ENCODE results near the gene ZMIZ1.

Gene ZMIZ1

DNA sequence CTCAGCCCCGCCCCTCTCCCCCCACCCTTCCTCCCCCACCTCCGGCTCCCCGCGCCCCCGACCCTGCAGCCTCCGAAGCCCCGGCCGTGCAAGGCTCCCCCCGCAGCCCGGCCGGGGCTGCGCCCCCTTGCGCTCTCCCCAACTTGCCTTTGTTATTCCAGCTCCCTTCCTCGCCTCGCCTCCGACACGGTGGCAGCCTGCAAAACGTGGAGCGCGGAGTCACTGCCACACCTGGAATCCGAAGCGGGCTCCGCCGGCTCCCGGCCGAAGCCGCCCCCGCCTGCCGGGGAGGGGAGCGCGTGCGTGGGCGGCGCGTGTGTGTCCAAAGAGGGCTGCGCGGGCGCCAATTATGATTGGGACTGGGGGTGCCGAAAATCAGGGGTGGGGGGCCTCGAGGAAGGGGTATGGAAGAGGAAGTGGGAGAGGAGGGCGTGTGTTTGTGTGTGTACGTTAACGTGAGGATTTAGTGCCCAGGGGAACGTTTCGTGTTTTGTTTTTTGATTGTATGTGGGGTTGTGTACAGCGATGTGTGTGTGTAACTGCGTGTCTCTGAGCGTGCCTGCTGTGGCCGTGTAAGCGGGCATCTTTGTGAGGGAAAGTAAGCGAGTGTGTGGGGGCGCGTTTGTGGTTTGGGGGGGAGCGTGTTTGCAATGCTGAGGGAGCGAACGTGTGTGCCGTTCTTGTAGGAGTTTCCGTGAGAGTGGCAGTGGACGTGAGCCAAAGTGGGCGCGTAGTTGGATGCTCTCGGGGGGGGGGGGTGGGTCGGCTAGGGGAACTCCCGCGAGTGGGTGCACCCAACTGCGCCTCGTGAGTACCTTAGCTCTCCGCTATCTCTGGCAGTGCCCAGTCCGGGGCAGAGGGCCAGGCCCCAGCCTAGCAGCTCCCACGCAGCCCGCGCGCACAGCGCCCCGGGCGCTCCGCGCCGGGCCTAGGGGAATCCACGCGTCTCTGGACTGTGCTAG, 1.2 kb upstream of the ZMIZ1 start (continued):
- TF ChIP-seq, protein P1, sequence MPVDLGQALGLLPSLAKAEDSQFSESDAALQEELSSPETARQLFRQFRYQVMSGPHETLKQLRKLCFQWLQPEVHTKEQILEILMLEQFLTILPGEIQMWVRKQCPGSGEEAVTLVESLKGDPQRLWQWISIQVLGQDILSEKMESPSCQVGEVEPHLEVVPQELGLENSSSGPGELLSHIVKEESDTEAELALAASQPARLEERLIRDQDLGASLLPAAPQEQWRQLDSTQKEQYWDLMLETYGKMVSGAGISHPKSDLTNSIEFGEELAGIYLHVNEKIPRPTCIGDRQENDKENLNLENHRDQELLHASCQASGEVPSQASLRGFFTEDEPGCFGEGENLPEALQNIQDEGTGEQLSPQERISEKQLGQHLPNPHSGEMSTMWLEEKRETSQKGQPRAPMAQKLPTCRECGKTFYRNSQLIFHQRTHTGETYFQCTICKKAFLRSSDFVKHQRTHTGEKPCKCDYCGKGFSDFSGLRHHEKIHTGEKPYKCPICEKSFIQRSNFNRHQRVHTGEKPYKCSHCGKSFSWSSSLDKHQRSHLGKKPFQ (tag by site-specific recombination; IDR thresholded peaks at IDR 0.05), result no peak
- TF ChIP-seq ZNF544 (tag by site-specific recombination; IDR thresholded peaks at IDR 0.05), result no peak
- no peak for TF ChIP-seq TRIM28 (IDR thresholded peaks at IDR 0.05; ENCODE audit: borderline replicate concordance, low read length)
- TF ChIP-seq, protein P2, sequence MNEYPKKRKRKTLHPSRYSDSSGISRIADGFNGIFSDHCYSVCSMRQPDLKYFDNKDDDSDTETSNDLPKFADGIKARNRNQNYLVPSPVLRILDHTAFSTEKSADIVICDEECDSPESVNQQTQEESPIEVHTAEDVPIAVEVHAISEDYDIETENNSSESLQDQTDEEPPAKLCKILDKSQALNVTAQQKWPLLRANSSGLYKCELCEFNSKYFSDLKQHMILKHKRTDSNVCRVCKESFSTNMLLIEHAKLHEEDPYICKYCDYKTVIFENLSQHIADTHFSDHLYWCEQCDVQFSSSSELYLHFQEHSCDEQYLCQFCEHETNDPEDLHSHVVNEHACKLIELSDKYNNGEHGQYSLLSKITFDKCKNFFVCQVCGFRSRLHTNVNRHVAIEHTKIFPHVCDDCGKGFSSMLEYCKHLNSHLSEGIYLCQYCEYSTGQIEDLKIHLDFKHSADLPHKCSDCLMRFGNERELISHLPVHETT (tag by site-specific recombination; IDR thresholded peaks at IDR 0.05), result peak; percentile 72
- peak; percentile 41; the same call in 1 of the 2 replicates for TF ChIP-seq KLF10 (tag by site-specific recombination; IDR thresholded peaks at IDR 0.05)
- TF ChIP-seq PRDM1 (tag by site-specific recombination; IDR thresholded peaks at IDR 0.05), result peak; percentile 93
- no peak for TF ChIP-seq ZNF302 (tag by site-specific recombination; IDR thresholded peaks at IDR 0.05; ENCODE audit: low read depth)
- no peak for TF ChIP-seq ZNF549 (tag by site-specific recombination; IDR thresholded peaks at IDR 0.05)
- TF ChIP-seq ZNF2 (tag by site-specific recombination; IDR thresholded peaks at IDR 0.05), result peak; percentile 91
- TF ChIP-seq HOXD13 (CRISPR knock-in tag; IDR thresholded peaks at IDR 0.05; ENCODE audit: borderline replicate concordance), result no peak
- TF ChIP-seq, protein P3, sequence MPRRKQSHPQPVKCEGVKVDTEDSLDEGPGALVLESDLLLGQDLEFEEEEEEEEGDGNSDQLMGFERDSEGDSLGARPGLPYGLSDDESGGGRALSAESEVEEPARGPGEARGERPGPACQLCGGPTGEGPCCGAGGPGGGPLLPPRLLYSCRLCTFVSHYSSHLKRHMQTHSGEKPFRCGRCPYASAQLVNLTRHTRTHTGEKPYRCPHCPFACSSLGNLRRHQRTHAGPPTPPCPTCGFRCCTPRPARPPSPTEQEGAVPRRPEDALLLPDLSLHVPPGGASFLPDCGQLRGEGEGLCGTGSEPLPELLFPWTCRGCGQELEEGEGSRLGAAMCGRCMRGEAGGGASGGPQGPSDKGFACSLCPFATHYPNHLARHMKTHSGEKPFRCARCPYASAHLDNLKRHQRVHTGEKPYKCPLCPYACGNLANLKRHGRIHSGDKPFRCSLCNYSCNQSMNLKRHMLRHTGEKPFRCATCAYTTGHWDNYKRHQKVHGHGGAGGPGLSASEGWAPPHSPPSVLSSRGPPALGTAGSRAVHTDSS (tag by site-specific recombination; IDR thresholded peaks at IDR 0.05), result no peak
- TF ChIP-seq ZNF140 (tag by site-specific recombination; IDR thresholded peaks at IDR 0.05), result no peak
- peak; percentile 83; the same call in 1 of the 2 replicates for TF ChIP-seq KLF7 (tag by site-specific recombination; IDR thresholded peaks at IDR 0.05; ENCODE audit: borderline replicate concordance)
- no peak for TF ChIP-seq RBAK (tag by site-specific recombination; IDR thresholded peaks at IDR 0.05)
- TF ChIP-seq, protein P4, sequence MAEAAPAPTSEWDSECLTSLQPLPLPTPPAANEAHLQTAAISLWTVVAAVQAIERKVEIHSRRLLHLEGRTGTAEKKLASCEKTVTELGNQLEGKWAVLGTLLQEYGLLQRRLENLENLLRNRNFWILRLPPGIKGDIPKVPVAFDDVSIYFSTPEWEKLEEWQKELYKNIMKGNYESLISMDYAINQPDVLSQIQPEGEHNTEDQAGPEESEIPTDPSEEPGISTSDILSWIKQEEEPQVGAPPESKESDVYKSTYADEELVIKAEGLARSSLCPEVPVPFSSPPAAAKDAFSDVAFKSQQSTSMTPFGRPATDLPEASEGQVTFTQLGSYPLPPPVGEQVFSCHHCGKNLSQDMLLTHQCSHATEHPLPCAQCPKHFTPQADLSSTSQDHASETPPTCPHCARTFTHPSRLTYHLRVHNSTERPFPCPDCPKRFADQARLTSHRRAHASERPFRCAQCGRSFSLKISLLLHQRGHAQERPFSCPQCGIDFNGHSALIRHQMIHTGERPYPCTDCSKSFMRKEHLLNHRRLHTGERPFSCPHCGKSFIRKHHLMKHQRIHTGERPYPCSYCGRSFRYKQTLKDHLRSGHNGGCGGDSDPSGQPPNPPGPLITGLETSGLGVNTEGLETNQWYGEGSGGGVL (tag by site-specific recombination; IDR thresholded peaks at IDR 0.05), result peak; percentile 92
- no peak for TF ChIP-seq ZNF423 (tag by site-specific recombination; IDR thresholded peaks at IDR 0.05)
- peak; percentile 59; the same call in 1 of the 2 replicates for TF ChIP-seq TCF7L2 (IDR thresholded peaks at IDR 0.05; ENCODE audit: borderline replicate concordance, low read depth, low read length)
- TF ChIP-seq ZEB2 (tag by site-specific recombination; IDR thresholded peaks at IDR 0.05), result peak; percentile 97
- no peak for TF ChIP-seq ZNF830 (tag by site-specific recombination; IDR thresholded peaks at IDR 0.05; ENCODE audit: low read depth)
- TF ChIP-seq ZNF416 (tag by site-specific recombination; IDR thresholded peaks at IDR 0.05), result no peak
- TF ChIP-seq, protein P5, sequence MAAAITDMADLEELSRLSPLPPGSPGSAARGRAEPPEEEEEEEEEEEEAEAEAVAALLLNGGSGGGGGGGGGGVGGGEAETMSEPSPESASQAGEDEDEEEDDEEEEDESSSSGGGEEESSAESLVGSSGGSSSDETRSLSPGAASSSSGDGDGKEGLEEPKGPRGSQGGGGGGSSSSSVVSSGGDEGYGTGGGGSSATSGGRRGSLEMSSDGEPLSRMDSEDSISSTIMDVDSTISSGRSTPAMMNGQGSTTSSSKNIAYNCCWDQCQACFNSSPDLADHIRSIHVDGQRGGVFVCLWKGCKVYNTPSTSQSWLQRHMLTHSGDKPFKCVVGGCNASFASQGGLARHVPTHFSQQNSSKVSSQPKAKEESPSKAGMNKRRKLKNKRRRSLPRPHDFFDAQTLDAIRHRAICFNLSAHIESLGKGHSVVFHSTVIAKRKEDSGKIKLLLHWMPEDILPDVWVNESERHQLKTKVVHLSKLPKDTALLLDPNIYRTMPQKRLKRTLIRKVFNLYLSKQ (tag by site-specific recombination; IDR thresholded peaks at IDR 0.05; ENCODE audit: borderline replicate concordance), result no peak; the same call in 1 of the 2 replicates
- no peak for TF ChIP-seq ZNF521 (tag by site-specific recombination; IDR thresholded peaks at IDR 0.05)
- peak; percentile 34; the same call in 1 of the 2 replicates for TF ChIP-seq ZNF843 (tag by site-specific recombination; IDR thresholded peaks at IDR 0.05)
- peak; percentile 38; the same call in 1 of the 2 replicates for TF ChIP-seq ZNF76 (tag by site-specific recombination; IDR thresholded peaks at IDR 0.05; ENCODE audit: borderline replicate concordance, low read depth)
- TF ChIP-seq SCRT2 (tag by site-specific recombination; IDR thresholded peaks at IDR 0.05), result no peak
- no peak for TF ChIP-seq ZNF791 (tag by site-specific recombination; IDR thresholded peaks at IDR 0.05)
- TF ChIP-seq ZNF529 (tag by site-specific recombination; IDR thresholded peaks at IDR 0.05; ENCODE audit: insufficient replicate concordance), result no peak
- TF ChIP-seq, protein P6, sequence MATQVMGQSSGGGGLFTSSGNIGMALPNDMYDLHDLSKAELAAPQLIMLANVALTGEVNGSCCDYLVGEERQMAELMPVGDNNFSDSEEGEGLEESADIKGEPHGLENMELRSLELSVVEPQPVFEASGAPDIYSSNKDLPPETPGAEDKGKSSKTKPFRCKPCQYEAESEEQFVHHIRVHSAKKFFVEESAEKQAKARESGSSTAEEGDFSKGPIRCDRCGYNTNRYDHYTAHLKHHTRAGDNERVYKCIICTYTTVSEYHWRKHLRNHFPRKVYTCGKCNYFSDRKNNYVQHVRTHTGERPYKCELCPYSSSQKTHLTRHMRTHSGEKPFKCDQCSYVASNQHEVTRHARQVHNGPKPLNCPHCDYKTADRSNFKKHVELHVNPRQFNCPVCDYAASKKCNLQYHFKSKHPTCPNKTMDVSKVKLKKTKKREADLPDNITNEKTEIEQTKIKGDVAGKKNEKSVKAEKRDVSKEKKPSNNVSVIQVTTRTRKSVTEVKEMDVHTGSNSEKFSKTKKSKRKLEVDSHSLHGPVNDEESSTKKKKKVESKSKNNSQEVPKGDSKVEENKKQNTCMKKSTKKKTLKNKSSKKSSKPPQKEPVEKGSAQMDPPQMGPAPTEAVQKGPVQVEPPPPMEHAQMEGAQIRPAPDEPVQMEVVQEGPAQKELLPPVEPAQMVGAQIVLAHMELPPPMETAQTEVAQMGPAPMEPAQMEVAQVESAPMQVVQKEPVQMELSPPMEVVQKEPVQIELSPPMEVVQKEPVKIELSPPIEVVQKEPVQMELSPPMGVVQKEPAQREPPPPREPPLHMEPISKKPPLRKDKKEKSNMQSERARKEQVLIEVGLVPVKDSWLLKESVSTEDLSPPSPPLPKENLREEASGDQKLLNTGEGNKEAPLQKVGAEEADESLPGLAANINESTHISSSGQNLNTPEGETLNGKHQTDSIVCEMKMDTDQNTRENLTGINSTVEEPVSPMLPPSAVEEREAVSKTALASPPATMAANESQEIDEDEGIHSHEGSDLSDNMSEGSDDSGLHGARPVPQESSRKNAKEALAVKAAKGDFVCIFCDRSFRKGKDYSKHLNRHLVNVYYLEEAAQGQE (tag by site-specific recombination; IDR thresholded peaks at IDR 0.05), result no peak

All from HEK293 (cell line).